Fibroblast of skin of right quadriceps (primary cell): ENCODE measurements around the gene EYA2.

Experiments
- DNase-seq: peaks from one replicate; pipeline ENCODE4 v3.0.0-alpha.2; 2013

EYA2 gene

GRCh38 chr20:47237715-47238114 lies 343.1 kb downstream of the EYA2 start:
- no peak for DNase-seq
